Upper lobe of right lung (tissue), 1 donor: ENCODE data around the gene EGLN2. TPM values are rescaled to one million over a fixed set of nuclear protein-coding genes. Genes with fewer than 3 reads are reported as not detected.

Experiments
- ATAC-seq: fragments of 200-7000 bp; cut with Tn5 transposase; one replicate; pipeline ENCODE4 v1.9.1; 2020; ENCODE audit warnings: mild to moderate bottlenecking, moderate library complexity
- DNase-seq: peaks from one replicate; pipeline ENCODE4 v3.0.0-alpha.2; 2020
- H3K27ac ChIP-seq: fragments of 200-600 bp; one replicate; pipeline ENCODE4 v1.8.0; 2022
- H3K27me3 ChIP-seq: fragments of 200-600 bp; one replicate; pipeline ENCODE4 v1.8.0; 2022; ENCODE audit warnings: mild to moderate bottlenecking
- H3K36me3 ChIP-seq: fragments of 200-600 bp; one replicate; pipeline ENCODE4 v1.8.0; 2022
- H3K4me1 ChIP-seq: fragments of 200-600 bp; one replicate; pipeline ENCODE4 v1.8.0; 2022
- H3K4me3 ChIP-seq: fragments of 200-600 bp; one replicate; pipeline ENCODE4 v1.8.0; 2022; ENCODE audit warnings: mild to moderate bottlenecking
- H3K9me3 ChIP-seq: fragments of 200-600 bp; one replicate; pipeline ENCODE4 v1.8.0; 2022
- CTCF ChIP-seq: fragments of 200-600 bp; IDR thresholded peaks from one replicate; pipeline ENCODE4 v1.8.0; 2022; ENCODE audit warnings: antibody characterized with exemption
- intact Hi-C: fragments of 100-400 bp; cut with DNase I; formaldehyde crosslinking; loops from one replicate; pipeline ENCODE4 v1.11.0; 2022
- total RNA-seq: library from RNA; stranded (reverse); fragmentation: NEBNext Ultra II Directional; extraction: Animal tissue kit (Norgen Biotek cat#: 25700); gene quantifications from one replicate; pipeline ENCODE4 v1.2.1, GENCODE V29; 2021
- donor health status: DM: no; HTN: yes; CAD: no; lungs with severe emphysema.

EGLN2 gene
- total RNA-seq, 1 donor from 2014 or later: 173 TPM

GRCh38 chr19:40806423-40807146, 7.6 kb downstream of the EGLN2 start:
- Histone ChIP-seq H3K36me3 (peaks cover 65% of the 10 kb centered on the region), H3K27ac (peak overlapping the region; percentile 92), H3K9me3 (no peaks in the 10 kb centered on the region), H3K27me3 (no peaks in the 10 kb centered on the region), H3K4me1 (peaks cover 79% of the 10 kb centered on the region), H3K4me3 (peak overlapping the region; percentile 23)
- peak; percentile 55 for ATAC-seq
- TF ChIP-seq CTCF: peak; percentile 89
- peak; percentile 86 for DNase-seq
- intact Hi-C loops: no loop called here

GRCh38 chr19:40807147-40808020, 8.4 kb downstream of the EGLN2 start:
- Histone ChIP-seq H3K4me3 (no peak overlapping the region), H3K4me1 (peaks cover 79% of the 10 kb centered on the region), H3K27me3 (no peaks in the 10 kb centered on the region), H3K27ac (peak overlapping the region; percentile 92), H3K36me3 (peaks cover 59% of the 10 kb centered on the region), H3K9me3 (no peaks in the 10 kb centered on the region)
- intact Hi-C loops: no loop called here
- DNase-seq (peak; percentile 70), ATAC-seq (no peak)
- TF ChIP-seq CTCF: peak; percentile 24

GRCh38 chr19:40808021-40808325, 9.0 kb downstream of the EGLN2 start:
- TF ChIP-seq CTCF: no peak
- no peak for ATAC-seq
- Histone ChIP-seq H3K4me3 (no peak overlapping the region), H3K36me3 (peaks cover 59% of the 10 kb centered on the region), H3K9me3 (no peaks in the 10 kb centered on the region), H3K4me1 (peaks cover 79% of the 10 kb centered on the region), H3K27me3 (no peaks in the 10 kb centered on the region), H3K27ac (peak overlapping the region; percentile 92)
- intact Hi-C loops: no loop called here
- no peak for DNase-seq

- intact Hi-C loops: no loop called here
- H3K4me3 ChIP-seq: no peak overlapping the region
- DNase-seq: no peak
- ATAC-seq: no peak
- H3K4me1 ChIP-seq: peaks cover 76% of the 10 kb centered on the region
- no peak for TF ChIP-seq CTCF
- H3K9me3 ChIP-seq: no peaks in the 10 kb centered on the region
- peaks cover 55% of the 10 kb centered on the region for H3K36me3 ChIP-seq
- H3K27ac ChIP-seq: no peak overlapping the region
- no peaks in the 10 kb centered on the region for H3K27me3 ChIP-seq
Observed at GRCh38 chr19:40808497-40808896, 9.5 kb downstream of the EGLN2 start.

- TF ChIP-seq CTCF: no peak
- Histone ChIP-seq H3K4me3 (peak overlapping the region; percentile 50), H3K27ac (peak overlapping the region; percentile 78), H3K9me3 (no peaks in the 10 kb centered on the region), H3K27me3 (no peaks in the 10 kb centered on the region), H3K36me3 (peaks cover 48% of the 10 kb centered on the region), H3K4me1 (peaks cover 66% of the 10 kb centered on the region)
- intact Hi-C loops: no loop called here
- DNase-seq (peak; percentile 65), ATAC-seq (no peak)
Observed at GRCh38 chr19:40809358-40810086, 10.5 kb downstream of the EGLN2 start.
